ENCODE data around the gene PRKCH.
A peak's percentile ranks its signal among the peaks of the same experiment; 100 is the strongest.
"Not testable (repeated sequence)": the region's sequence is repeated elsewhere in the genome, so short reads cannot be mapped to it uniquely, and the experiment has no call there.

PRKCH gene

GRCh38 chr14:61288720-61289119, 32.7 kb upstream of the PRKCH start:
- ATAC-seq (replicated peaks) = no peak
- H3K4me3 Mint-ChIP-seq = no peak overlapping the region
- no peak for DNase-seq
- peaks cover 9 to 20% of the 10 kb centered on the region in 2 donors for H3K4me1 Mint-ChIP-seq (ENCODE audit: low read depth in 2 of 2)
- H3K9me3 Mint-ChIP-seq = no peaks in the 10 kb centered on the region
- peak overlapping the region in 1 of 2 donors; percentile 46 for H3K27ac Mint-ChIP-seq
- H3K27me3 Mint-ChIP-seq = no peaks in the 10 kb centered on the region
- peaks cover 3% of the 10 kb centered on the region for H3K36me3 Mint-ChIP-seq (ENCODE audit: insufficient read depth)

- H3K27ac Mint-ChIP-seq = no peak overlapping the region
- H3K36me3 Mint-ChIP-seq (ENCODE audit: insufficient read depth) = peaks cover 3% of the 10 kb centered on the region
- H3K4me1 Mint-ChIP-seq (ENCODE audit: low read depth in 2 of 2) = peaks cover 2 to 12% of the 10 kb centered on the region in 2 donors
- no peak for ATAC-seq (replicated peaks)
- H3K9me3 Mint-ChIP-seq = no peaks in the 10 kb centered on the region
- no peak overlapping the region for H3K4me3 Mint-ChIP-seq
- no peak for DNase-seq
- no peaks in the 10 kb centered on the region for H3K27me3 Mint-ChIP-seq
Measured at GRCh38 chr14:61290701-61291100, 30.7 kb upstream of the PRKCH start.

DNA sequence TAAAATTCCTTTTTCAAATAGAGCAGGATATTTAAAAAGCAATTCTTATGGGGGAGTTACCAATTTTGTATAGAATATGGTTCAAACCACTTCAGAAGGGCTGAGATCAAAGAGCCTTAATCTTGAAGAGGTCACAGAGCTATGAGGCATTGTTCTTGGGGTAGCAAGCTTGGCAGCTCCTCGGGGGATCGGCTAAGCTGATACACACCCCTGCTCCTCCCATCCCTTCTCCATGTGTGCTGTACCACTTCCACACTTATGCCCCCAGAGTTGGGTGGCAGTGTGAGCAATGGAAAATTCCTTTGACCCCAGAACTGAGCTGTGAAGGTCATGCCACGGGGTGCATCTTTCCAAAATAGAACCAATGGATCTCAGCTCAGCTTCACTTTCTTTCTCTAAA, 25.2 kb upstream of the PRKCH start:
- Mint-ChIP-seq H3K36me3 (ENCODE audit: insufficient read depth) (no peaks in the 10 kb centered on the region), H3K4me3 (no peak overlapping the region), H3K4me1 (ENCODE audit: low read depth in 2 of 2) (peaks cover 11 to 30% of the 10 kb centered on the region in 2 donors), H3K27me3 (no peaks in the 10 kb centered on the region), H3K9me3 (no peaks in the 10 kb centered on the region), H3K27ac (no peak overlapping the region)
- DNase-seq (no peak), ATAC-seq (replicated peaks) (no peak)

GRCh38 chr14:61296719-61297502, 24.5 kb upstream of the PRKCH start:
- peak; percentile 26 to 47 (median 36) for DNase-seq
- Mint-ChIP-seq H3K27me3 (no peaks in the 10 kb centered on the region), H3K36me3 (ENCODE audit: insufficient read depth) (no peaks in the 10 kb centered on the region), H3K4me3 (no peak overlapping the region), H3K9me3 (no peaks in the 10 kb centered on the region), H3K4me1 (ENCODE audit: low read depth in 2 of 2) (peaks cover 11 to 30% of the 10 kb centered on the region in 2 donors), H3K27ac (no peak overlapping the region)
- peak; percentile 81 for ATAC-seq (replicated peaks)

GRCh38 chr14:61297581-61297980, 23.8 kb upstream of the PRKCH start:
- Mint-ChIP-seq H3K27me3 (no peaks in the 10 kb centered on the region), H3K27ac (no peak overlapping the region), H3K4me1 (ENCODE audit: low read depth in 2 of 2) (peaks cover 11 to 30% of the 10 kb centered on the region in 2 donors), H3K4me3 (no peak overlapping the region), H3K36me3 (ENCODE audit: insufficient read depth) (no peaks in the 10 kb centered on the region), H3K9me3 (no peaks in the 10 kb centered on the region)
- ATAC-seq (replicated peaks) (no peak), DNase-seq (no peak)

- Mint-ChIP-seq H3K36me3 (ENCODE audit: insufficient read depth) (no peaks in the 10 kb centered on the region), H3K4me1 (ENCODE audit: low read depth in 2 of 2) (peaks cover 11 to 30% of the 10 kb centered on the region in 2 donors)
- no peak for DNase-seq
Measured at GRCh38 chr14:61298824-61299223, 22.6 kb upstream of the PRKCH start.

GRCh38 chr14:61300209-61300608, 21.2 kb upstream of the PRKCH start:
- Mint-ChIP-seq H3K9me3 (no peaks in the 10 kb centered on the region), H3K36me3 (ENCODE audit: insufficient read depth) (no peaks in the 10 kb centered on the region), H3K27me3 (no peaks in the 10 kb centered on the region), H3K27ac (no peak overlapping the region), H3K4me3 (no peak overlapping the region), H3K4me1 (ENCODE audit: low read depth in 2 of 2) (peaks cover 11 to 30% of the 10 kb centered on the region in 2 donors)
- ATAC-seq (replicated peaks) = no peak
- DNase-seq = no peak

More at GRCh38 chr14:61298824-61299223, 22.6 kb upstream of the PRKCH start:
- H3K9me3 Mint-ChIP-seq = no peaks in the 10 kb centered on the region
- peak overlapping the region; percentile 36 to 58 for H3K27ac Mint-ChIP-seq
- no peaks in the 10 kb centered on the region for H3K27me3 Mint-ChIP-seq
- no peak for ATAC-seq (replicated peaks)
- H3K4me3 Mint-ChIP-seq = no peak overlapping the region

- peaks cover 11 to 30% of the 10 kb centered on the region in 2 donors for H3K4me1 Mint-ChIP-seq (ENCODE audit: low read depth in 2 of 2)
- no peaks in the 10 kb centered on the region for H3K9me3 Mint-ChIP-seq
- DNase-seq = no peak
- ATAC-seq (replicated peaks) = no peak
- no peaks in the 10 kb centered on the region for H3K27me3 Mint-ChIP-seq
- H3K27ac Mint-ChIP-seq = no peak overlapping the region
- H3K36me3 Mint-ChIP-seq (ENCODE audit: insufficient read depth) = no peaks in the 10 kb centered on the region
- no peak overlapping the region for H3K4me3 Mint-ChIP-seq
Measured at GRCh38 chr14:61300754-61301153, 20.6 kb upstream of the PRKCH start.

GRCh38 chr14:61304688-61305087, 16.7 kb upstream of the PRKCH start:
- ATAC-seq (replicated peaks) = no peak
- Mint-ChIP-seq H3K4me3 (no peak overlapping the region), H3K27me3 (no peaks in the 10 kb centered on the region), H3K4me1 (ENCODE audit: low read depth in 2 of 2) (peaks cover 0 to 14% of the 10 kb centered on the region in 2 donors), H3K9me3 (no peaks in the 10 kb centered on the region), H3K36me3 (ENCODE audit: insufficient read depth) (peaks cover 3% of the 10 kb centered on the region), H3K27ac (no peak overlapping the region)
- DNase-seq = no peak

GRCh38 chr14:61308198-61308597, 13.2 kb upstream of the PRKCH start:
- Mint-ChIP-seq H3K4me3 (no peak overlapping the region), H3K27ac (no peak overlapping the region), H3K36me3 (ENCODE audit: insufficient read depth) (peaks cover 3% of the 10 kb centered on the region), H3K9me3 (peaks cover 0 to 7% of the 10 kb centered on the region in 2 donors), H3K4me1 (ENCODE audit: low read depth in 2 of 2) (peaks cover 0 to 14% of the 10 kb centered on the region in 2 donors), H3K27me3 (no peaks in the 10 kb centered on the region)
- ATAC-seq (replicated peaks) (no peak), DNase-seq (no peak)

- not testable (repeated sequence) for H3K27ac Mint-ChIP-seq; DNase-seq; H3K36me3 Mint-ChIP-seq (ENCODE audit: insufficient read depth); H3K9me3 Mint-ChIP-seq; H3K4me3 Mint-ChIP-seq; ATAC-seq (replicated peaks); H3K27me3 Mint-ChIP-seq
- H3K4me1 Mint-ChIP-seq (ENCODE audit: low read depth in 2 of 2) = peaks cover 0 to 14% of the 10 kb centered on the region in 2 donors
Measured at GRCh38 chr14:61308701-61309100, 12.7 kb upstream of the PRKCH start.

DNA sequence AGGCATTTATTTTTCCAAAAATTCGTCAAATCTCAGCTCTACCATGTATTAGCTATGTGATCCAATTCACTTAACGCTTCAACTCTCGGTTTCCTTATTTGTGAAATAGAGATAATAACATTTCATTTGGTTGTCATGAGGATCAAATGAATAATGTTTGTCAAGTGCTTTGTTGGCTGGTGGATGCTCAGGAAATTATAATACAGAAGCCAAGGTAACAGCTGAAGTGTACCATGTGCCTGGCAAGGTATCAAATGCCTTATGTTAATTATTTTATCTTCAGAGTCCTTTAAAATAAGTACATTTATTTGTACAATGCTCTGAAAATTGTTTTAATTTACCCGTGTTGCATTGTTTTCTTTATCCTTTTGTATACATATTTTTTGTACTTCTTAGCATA, 6.1 kb upstream of the PRKCH start:
- ATAC-seq (replicated peaks) (no peak), DNase-seq (no peak)
- Mint-ChIP-seq H3K27me3 (no peaks in the 10 kb centered on the region), H3K36me3 (ENCODE audit: insufficient read depth) (no peaks in the 10 kb centered on the region), H3K4me1 (ENCODE audit: low read depth in 2 of 2) (peaks cover 0 to 11% of the 10 kb centered on the region in 2 donors), H3K9me3 (peaks cover 0 to 7% of the 10 kb centered on the region in 2 donors), H3K4me3 (no peak overlapping the region), H3K27ac (no peak overlapping the region)

GRCh38 chr14:61319086-61319485, 2.3 kb upstream of the PRKCH start:
- Mint-ChIP-seq H3K4me3 (no peak overlapping the region), H3K9me3 (no peaks in the 10 kb centered on the region), H3K27ac (no peak overlapping the region), H3K27me3 (no peaks in the 10 kb centered on the region), H3K36me3 (ENCODE audit: insufficient read depth) (peaks cover 28% of the 10 kb centered on the region), H3K4me1 (ENCODE audit: low read depth in 2 of 2) (peaks cover 4 to 7% of the 10 kb centered on the region in 2 donors)
- DNase-seq = no peak
- no peak for ATAC-seq (replicated peaks)

DNA sequence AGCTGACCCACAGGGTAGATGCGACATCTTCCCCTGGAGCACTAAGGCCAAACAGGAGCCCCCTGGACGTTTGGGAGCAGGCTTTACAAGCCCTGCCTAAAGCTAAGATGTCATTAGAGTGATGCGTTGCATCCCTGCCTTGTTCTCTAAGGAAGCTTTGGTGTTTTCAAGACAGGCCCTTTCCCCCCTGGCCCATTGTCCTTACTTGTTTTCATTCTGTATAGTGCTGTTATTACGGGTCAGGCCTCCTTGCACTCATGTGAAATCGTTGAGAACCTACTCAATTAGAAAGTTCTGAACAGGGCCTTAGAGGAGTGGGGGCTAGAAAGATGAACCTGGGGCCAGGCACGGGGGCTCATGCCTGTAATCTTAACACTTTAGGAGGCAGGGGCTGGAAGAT, 1.7 kb upstream of the PRKCH start:
- H3K4me1 Mint-ChIP-seq (ENCODE audit: low read depth in 2 of 2) = peaks cover 6 to 7% of the 10 kb centered on the region in 2 donors
- no peaks in the 10 kb centered on the region for H3K9me3 Mint-ChIP-seq
- DNase-seq (no peak), ATAC-seq (replicated peaks) (no peak)
- no peak overlapping the region for H3K27ac Mint-ChIP-seq
- peaks cover 31% of the 10 kb centered on the region for H3K36me3 Mint-ChIP-seq (ENCODE audit: insufficient read depth)
- H3K27me3 Mint-ChIP-seq = no peaks in the 10 kb centered on the region
- no peak overlapping the region for H3K4me3 Mint-ChIP-seq

Data from effector memory CD8-positive, alpha-beta T cell (primary cell).